ENCODE measurements around the gene CAMK4.

DNA sequence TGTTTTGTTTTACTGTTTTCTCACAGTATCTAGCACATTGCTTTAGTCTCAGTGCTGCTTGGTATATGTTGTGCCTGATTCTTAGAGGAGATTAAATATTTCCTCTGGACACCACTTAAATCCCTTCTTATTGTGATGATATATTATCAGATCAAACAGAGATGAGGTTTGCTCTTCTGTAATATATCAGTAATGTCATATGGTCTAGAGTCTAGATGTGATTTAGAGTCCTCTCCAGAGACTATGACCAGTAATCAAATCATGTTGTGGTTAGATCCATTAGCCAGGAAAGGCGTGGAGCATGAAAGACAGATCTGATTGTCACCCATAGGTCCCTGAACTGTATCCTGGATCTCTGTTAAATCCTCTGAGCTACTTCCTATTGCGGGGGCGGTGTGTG lies 24.4 kb downstream of the CAMK4 start:
- TF ChIP-seq GATA2 (IDR thresholded peaks at IDR 0.05; ENCODE audit: low read depth, low read length) (peak; percentile 63), GATA3 (IDR thresholded peaks at IDR 0.05; ENCODE audit: low read depth, low read length) (peak; percentile 80)
